Renal cortex interstitium (tissue), 11 donors: ENCODE measurements around the gene PTPN3. TPM values are rescaled to one million over a fixed set of nuclear protein-coding genes. Genes with fewer than 3 reads are reported as not detected.
"Not testable (repeated sequence)": the region's sequence is repeated elsewhere in the genome, so short reads cannot be mapped to it uniquely, and the experiment has no call there.

Experiments used
- DNase-seq, 11 donors: peaks; one replicate each; pipeline ENCODE4 v3.0.0-alpha.2; 2013; ENCODE audit warnings: low read depth in 9 of 11, low spot score in 4 of 11; ENCODE audit errors: extremely low read depth in 1 of 11
- polyA plus RNA-seq, 3 donors: library from polyadenylated mRNA; unstranded; fragments of 120-200 nt; gene quantifications; one replicate each; pipeline ENCODE4 v1.2.1, GENCODE V29; 2013; ENCODE audit not compliant: insufficient read length in 3 of 3

PTPN3 gene
- polyA plus RNA-seq, 3 donors = 41.1 to 59.7 (median 54.2) TPM

GRCh38 chr9:109340979-109341378 lies 157.1 kb downstream of the PTPN3 start:
- not testable (repeated sequence) for DNase-seq

GRCh38 chr9:109336409-109336808 lies 161.7 kb downstream of the PTPN3 start:
- DNase-seq = no peak

- DNase-seq = no peak
These were observed 162.2 kb downstream of the PTPN3 start for GRCh38 chr9:109335929-109336328.

- DNase-seq = no peak
These were observed 163.0 kb downstream of the PTPN3 start for GRCh38 chr9:109335121-109335520.

DNA sequence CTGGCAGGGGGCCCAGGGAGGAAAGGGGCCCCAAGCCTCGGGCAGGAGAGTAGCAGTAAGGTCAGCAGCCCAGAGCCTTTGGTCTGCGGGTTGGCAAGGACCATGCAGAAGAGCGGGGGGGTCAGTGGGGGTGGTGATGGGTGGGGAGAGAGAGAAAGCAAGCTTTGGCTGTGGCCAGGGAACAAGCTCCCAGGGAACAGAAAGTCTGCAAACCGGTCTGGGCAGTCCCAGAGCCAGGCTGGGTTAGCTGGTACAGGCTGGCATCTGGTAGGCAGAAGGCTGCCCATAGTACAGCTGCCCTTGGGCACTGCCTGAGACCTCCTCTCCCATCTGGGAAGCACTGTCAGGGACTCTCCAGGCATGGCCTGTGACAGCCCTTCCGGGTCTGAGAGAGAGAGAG lies 166.8 kb downstream of the PTPN3 start:
- peak in 1 of 11 donors; percentile 49 for DNase-seq

GRCh38 chr9:109329638-109330258 lies 168.4 kb downstream of the PTPN3 start:
- no peak for DNase-seq

DNA sequence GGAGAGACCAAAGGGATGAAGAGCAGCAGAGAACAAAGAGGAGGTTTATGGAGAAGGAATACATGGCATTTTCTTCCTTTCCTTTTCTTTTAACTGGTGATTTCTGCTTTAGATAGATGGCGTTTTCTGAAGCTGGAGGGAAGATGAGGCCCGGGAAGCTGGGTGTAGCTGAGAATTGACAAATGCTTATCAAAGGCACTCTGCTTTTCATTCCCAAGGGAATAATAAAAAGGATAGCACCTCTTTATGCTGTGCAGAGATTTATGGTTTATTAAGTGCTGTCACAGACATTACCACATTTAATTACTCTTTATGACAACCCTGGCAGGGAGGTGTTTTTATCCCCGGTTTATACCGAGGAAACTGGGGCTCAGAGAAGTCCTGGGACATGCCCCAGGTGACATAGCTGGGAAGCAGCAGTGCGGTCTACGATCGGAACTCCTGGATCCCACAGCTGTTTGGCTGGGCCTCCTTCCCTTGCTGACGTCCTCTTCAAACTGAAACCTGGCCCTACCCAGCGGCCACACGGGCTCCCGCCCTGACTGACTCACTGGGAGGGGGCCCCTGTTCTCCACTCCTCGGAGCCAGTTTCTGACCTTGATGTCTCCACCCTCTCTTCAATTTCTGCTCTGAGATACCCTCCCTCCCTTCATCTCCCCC lies 169.0 kb downstream of the PTPN3 start:
- no peak for DNase-seq

Other genes with a start within 250 kb of the PTPN3 start
- 10 to 100 TPM; 10.6 to 15.8 (median 15.7) TPM for gene EPB41L4B, start 177.2 kb downstream of the PTPN3 start, polyA plus RNA-seq